GM12878 (cell line): ENCODE results near the gene CD83. TPM values are rescaled to one million over a fixed set of nuclear protein-coding genes. Genes with fewer than 3 reads are reported as not detected.

Experiments
- BACH1 ChIP-seq: fragments of 450-650 bp; IDR thresholded peaks from 2 replicates; pipeline ENCODE4 v1.6.1; 2017; ENCODE audit warnings: mild to moderate bottlenecking, borderline replicate concordance
- CBX5 ChIP-seq: sonication (generic); IDR thresholded peaks from 2 replicates; pipeline ENCODE4 v1.6.1; 2016; ENCODE audit warnings: low read depth, moderate library complexity, mild to moderate bottlenecking, inconsistent platforms
- IKZF1 ChIP-seq: fragments of 450-650 bp; conservative IDR thresholded peaks from 2 replicates; pipeline ENCODE4 v1.6.1; 2017; ENCODE audit warnings: antibody characterized with exemption, mild to moderate bottlenecking
- IKZF2 ChIP-seq, 2 experiments: fragments of 450-650 bp; IDR thresholded peaks; 2 replicates each; pipeline ENCODE4 v1.6.1; 2017; ENCODE audit warnings: mild to moderate bottlenecking in 2 of 2, moderate library complexity in 2 of 2
- NRF1 ChIP-seq: conservative IDR thresholded peaks from 2 replicates; pipeline ENCODE4 v1.6.1; 2011; ENCODE audit warnings: mild to moderate bottlenecking, low read depth, low read length, improper control_type of control experiment
- PAX8 ChIP-seq: fragments of 450-650 bp; IDR thresholded peaks from 2 replicates; pipeline ENCODE4 v1.6.1; 2017; ENCODE audit warnings: mild to moderate bottlenecking, moderate library complexity
- YBX1 ChIP-seq: fragments of 450-650 bp; IDR thresholded peaks from 2 replicates; pipeline ENCODE4 v1.6.1; 2016; ENCODE audit warnings: antibody characterized with exemption
- YY1 ChIP-seq: IDR thresholded peaks from 2 replicates; pipeline ENCODE4 v1.6.1; 2011; ENCODE audit warnings: low read depth, mild to moderate bottlenecking, low read length
- polyA plus RNA-seq, 11 experiments: library from polyadenylated mRNA; depleted of rRNA in 4 of 11; unstranded in 6 of 11; stranded (reverse) in 5 of 11; fragments of >200 nt; fragmentation: Nextera tagmentation in 4 of 11; fragmentation: Illumina TruSeq in 1 of 11; extraction: Ambion mirVana in 4 of 11; extraction: Trizol in 1 of 11; gene quantifications; 1 replicate in 1 of 11; 2 replicates in 10 of 11; pipeline versions ENCODE4 v1.2.1 to v1.2.3, GENCODE V29; 2011 to 2016; ENCODE audit warnings: inconsistent platforms in 2 of 11, missing spikeins in 2 of 11, low read depth in 1 of 11
- total RNA-seq, 4 experiments: library from RNA; depleted of rRNA in 3 of 4; stranded (reverse); fragments of >200 nt in 3 of 4; fragmentation: Illumina TruSeq in 1 of 4; extraction: Trizol in 1 of 4; gene quantifications; 2 replicates each; pipeline versions ENCODE4 v1.2.1 to v1.2.3, GENCODE V29; 2013 to 2021
- TF ChIP-seq, protein P1 (sequence below): fragments of 450-650 bp; IDR thresholded peaks from 2 replicates; pipeline ENCODE4 v1.6.1; 2017; ENCODE audit warnings: mild to moderate bottlenecking
- TF ChIP-seq, protein P2 (sequence below): fragments of 450-650 bp; IDR thresholded peaks from 2 replicates; pipeline ENCODE4 v1.6.1; 2017; ENCODE audit warnings: antibody characterized with exemption, mild to moderate bottlenecking, moderate library complexity
- TF ChIP-seq, protein P3 (sequence below): fragments of 450-650 bp; IDR thresholded peaks from 2 replicates; pipeline ENCODE4 v1.6.1; 2017; ENCODE audit warnings: mild to moderate bottlenecking, moderate library complexity

The CD83 gene
- total and polyA plus RNA-seq, 10 of the 15 experiments (the other 5 are each of a cell fraction or from before 2014, with no cell fraction given) = 76.1 to 174 (median 129) TPM

DNA sequence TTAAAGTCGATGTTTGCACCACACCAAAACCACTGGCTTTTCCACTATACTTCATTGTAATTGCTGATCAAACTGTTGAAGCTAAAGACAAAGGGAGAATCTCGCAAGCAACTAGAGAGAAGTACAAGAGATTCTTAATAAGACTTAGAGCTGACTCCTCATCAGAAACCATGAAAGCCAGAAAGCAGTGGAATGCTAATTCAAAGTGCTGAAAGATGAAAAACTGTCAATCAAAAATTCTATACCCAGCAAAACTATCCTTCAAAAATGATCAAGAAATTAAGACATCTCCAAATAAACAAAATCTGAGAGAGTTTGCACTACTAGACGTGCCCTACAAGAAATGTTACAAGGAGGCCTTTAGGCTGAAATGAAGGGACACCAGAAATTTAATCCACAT, 52.6 kb downstream of the CD83 start (continued):
- TF ChIP-seq, protein P1, sequence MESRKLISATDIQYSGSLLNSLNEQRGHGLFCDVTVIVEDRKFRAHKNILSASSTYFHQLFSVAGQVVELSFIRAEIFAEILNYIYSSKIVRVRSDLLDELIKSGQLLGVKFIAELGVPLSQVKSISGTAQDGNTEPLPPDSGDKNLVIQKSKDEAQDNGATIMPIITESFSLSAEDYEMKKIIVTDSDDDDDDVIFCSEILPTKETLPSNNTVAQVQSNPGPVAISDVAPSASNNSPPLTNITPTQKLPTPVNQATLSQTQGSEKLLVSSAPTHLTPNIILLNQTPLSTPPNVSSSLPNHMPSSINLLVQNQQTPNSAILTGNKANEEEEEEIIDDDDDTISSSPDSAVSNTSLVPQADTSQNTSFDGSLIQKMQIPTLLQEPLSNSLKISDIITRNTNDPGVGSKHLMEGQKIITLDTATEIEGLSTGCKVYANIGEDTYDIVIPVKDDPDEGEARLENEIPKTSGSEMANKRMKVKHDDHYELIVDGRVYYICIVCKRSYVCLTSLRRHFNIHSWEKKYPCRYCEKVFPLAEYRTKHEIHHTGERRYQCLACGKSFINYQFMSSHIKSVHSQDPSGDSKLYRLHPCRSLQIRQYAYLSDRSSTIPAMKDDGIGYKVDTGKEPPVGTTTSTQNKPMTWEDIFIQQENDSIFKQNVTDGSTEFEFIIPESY = no peak
- no peak for TF ChIP-seq PAX8
- no peak for TF ChIP-seq IKZF1
- no peak for TF ChIP-seq IKZF2 (IDR thresholded peaks at IDR 0.05)
- TF ChIP-seq, protein P2, sequence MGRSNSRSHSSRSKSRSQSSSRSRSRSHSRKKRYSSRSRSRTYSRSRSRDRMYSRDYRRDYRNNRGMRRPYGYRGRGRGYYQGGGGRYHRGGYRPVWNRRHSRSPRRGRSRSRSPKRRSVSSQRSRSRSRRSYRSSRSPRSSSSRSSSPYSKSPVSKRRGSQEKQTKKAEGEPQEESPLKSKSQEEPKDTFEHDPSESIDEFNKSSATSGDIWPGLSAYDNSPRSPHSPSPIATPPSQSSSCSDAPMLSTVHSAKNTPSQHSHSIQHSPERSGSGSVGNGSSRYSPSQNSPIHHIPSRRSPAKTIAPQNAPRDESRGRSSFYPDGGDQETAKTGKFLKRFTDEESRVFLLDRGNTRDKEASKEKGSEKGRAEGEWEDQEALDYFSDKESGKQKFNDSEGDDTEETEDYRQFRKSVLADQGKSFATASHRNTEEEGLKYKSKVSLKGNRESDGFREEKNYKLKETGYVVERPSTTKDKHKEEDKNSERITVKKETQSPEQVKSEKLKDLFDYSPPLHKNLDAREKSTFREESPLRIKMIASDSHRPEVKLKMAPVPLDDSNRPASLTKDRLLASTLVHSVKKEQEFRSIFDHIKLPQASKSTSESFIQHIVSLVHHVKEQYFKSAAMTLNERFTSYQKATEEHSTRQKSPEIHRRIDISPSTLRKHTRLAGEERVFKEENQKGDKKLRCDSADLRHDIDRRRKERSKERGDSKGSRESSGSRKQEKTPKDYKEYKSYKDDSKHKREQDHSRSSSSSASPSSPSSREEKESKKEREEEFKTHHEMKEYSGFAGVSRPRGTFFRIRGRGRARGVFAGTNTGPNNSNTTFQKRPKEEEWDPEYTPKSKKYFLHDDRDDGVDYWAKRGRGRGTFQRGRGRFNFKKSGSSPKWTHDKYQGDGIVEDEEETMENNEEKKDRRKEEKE = no peak
- TF ChIP-seq CBX5 = no peak
- TF ChIP-seq YBX1 = no peak
- TF ChIP-seq YY1 = no peak
- TF ChIP-seq BACH1 = no peak
- TF ChIP-seq NRF1 = no peak
- TF ChIP-seq, protein P3, sequence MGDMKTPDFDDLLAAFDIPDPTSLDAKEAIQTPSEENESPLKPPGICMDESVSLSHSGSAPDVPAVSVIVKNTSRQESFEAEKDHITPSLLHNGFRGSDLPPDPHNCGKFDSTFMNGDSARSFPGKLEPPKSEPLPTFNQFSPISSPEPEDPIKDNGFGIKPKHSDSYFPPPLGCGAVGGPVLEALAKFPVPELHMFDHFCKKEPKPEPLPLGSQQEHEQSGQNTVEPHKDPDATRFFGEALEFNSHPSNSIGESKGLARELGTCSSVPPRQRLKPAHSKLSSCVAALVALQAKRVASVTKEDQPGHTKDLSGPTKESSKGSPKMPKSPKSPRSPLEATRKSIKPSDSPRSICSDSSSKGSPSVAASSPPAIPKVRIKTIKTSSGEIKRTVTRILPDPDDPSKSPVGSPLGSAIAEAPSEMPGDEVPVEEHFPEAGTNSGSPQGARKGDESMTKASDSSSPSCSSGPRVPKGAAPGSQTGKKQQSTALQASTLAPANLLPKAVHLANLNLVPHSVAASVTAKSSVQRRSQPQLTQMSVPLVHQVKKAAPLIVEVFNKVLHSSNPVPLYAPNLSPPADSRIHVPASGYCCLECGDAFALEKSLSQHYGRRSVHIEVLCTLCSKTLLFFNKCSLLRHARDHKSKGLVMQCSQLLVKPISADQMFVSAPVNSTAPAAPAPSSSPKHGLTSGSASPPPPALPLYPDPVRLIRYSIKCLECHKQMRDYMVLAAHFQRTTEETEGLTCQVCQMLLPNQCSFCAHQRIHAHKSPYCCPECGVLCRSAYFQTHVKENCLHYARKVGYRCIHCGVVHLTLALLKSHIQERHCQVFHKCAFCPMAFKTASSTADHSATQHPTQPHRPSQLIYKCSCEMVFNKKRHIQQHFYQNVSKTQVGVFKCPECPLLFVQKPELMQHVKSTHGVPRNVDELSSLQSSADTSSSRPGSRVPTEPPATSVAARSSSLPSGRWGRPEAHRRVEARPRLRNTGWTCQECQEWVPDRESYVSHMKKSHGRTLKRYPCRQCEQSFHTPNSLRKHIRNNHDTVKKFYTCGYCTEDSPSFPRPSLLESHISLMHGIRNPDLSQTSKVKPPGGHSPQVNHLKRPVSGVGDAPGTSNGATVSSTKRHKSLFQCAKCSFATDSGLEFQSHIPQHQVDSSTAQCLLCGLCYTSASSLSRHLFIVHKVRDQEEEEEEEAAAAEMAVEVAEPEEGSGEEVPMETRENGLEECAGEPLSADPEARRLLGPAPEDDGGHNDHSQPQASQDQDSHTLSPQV = no peak
